Mesothelial cell of epicardium (in vitro differentiated cells): ENCODE data around the gene HSPA4. TPM values are rescaled to one million over a fixed set of nuclear protein-coding genes. Genes with fewer than 3 reads are reported as not detected.
"Not testable (repeated sequence)": the region's sequence is repeated elsewhere in the genome, so short reads cannot be mapped to it uniquely, and the experiment has no call there.

Source experiments
- DNase-seq, 2 experiments: peaks; one replicate each; pipeline ENCODE4 v3.0.0; 2021; ENCODE audit warnings: low spot score in 2 of 2; ENCODE audit not compliant: unreplicated experiment in 2 of 2
- H3K27ac Mint-ChIP-seq: 2 replicates; pipeline ENCODE4 v1.8.0; 2021; ENCODE audit warnings: mixed read lengths
- H3K27me3 Mint-ChIP-seq: 2 replicates; pipeline ENCODE4 v1.8.0; 2021; ENCODE audit warnings: low read depth, mixed read lengths
- H3K36me3 Mint-ChIP-seq: 2 replicates; pipeline ENCODE4 v1.8.0; 2021; ENCODE audit warnings: mixed read lengths
- H3K4me1 Mint-ChIP-seq: 2 replicates; pipeline ENCODE4 v1.8.0; 2021; ENCODE audit warnings: mixed read lengths
- H3K4me3 Mint-ChIP-seq: 2 replicates; pipeline ENCODE4 v1.8.0; 2021; ENCODE audit warnings: mild to moderate bottlenecking, moderate library complexity, mixed read lengths
- H3K9me3 Mint-ChIP-seq: 2 replicates; pipeline ENCODE4 v1.8.0; 2021; ENCODE audit warnings: mixed read lengths
- CTCF ChIP-seq: fragments of 200-600 bp; sonication (generic); IDR thresholded peaks from one replicate; pipeline ENCODE4 v1.5.0; 2021; ENCODE audit warnings: antibody characterized with exemption; ENCODE audit not compliant: unreplicated experiment
- total RNA-seq: library from RNA; stranded (reverse); gene quantifications from 3 replicates; pipeline ENCODE4 v1.2.1, GENCODE V29; 2021

Gene HSPA4
- total RNA-seq, 1 donor from 2014 or later = 111 TPM

GRCh38 chr5:133130387-133131118 is 78.7 kb downstream of the HSPA4 start:
- no peaks in the 10 kb centered on the region for H3K9me3 Mint-ChIP-seq
- DNase-seq = no peak
- TF ChIP-seq CTCF = no peak
- H3K4me3 Mint-ChIP-seq = no peak overlapping the region
- H3K27ac Mint-ChIP-seq = no peak overlapping the region
- H3K36me3 Mint-ChIP-seq = no peaks in the 10 kb centered on the region
- H3K27me3 Mint-ChIP-seq = peaks cover 22% of the 10 kb centered on the region
- H3K4me1 Mint-ChIP-seq = no peaks in the 10 kb centered on the region

DNA sequence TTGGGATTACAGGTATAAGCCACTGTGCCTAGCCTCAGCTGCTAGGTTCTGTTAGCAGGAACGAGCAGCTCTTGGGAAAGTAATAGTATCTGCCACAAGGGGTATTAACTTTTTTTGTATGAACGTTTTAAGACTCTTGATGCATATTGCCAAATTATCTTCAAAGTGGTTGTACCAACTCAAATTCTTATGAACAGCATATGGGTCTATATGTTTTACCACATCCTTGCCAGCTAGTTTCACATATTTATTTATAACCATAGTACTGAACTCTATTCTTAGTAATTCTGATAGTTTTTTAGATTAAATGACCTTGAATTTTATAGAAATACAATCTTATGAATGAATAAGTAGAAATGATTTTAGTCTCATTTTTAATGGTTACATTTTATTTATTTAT is 80.9 kb downstream of the HSPA4 start:
- no peak overlapping the region for H3K4me3 Mint-ChIP-seq
- no peak for TF ChIP-seq CTCF
- peaks cover 2% of the 10 kb centered on the region for H3K36me3 Mint-ChIP-seq
- no peak for DNase-seq
- peaks cover 7% of the 10 kb centered on the region for H3K9me3 Mint-ChIP-seq
- H3K4me1 Mint-ChIP-seq = no peaks in the 10 kb centered on the region
- no peak overlapping the region for H3K27ac Mint-ChIP-seq
- peaks cover 25% of the 10 kb centered on the region for H3K27me3 Mint-ChIP-seq

DNA sequence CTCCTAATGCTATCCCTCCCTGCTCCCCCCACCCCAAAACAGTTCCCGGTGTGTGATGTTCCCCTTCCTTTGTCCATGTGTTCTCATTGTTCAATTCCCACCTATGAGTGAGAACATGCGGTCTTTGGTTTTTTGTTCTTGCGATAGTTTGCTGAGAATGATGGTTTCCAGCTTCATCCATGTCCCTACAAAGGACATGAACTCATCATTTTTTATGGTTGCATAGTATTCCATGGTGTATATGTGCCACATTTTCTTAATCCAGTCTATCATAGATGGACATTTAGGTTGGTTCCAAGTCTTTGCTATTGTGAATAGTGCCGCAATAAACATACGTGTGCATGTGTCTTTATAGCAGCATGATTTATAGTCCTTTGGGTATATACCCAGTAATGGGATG is 81.4 kb downstream of the HSPA4 start:
- peak in 1 of 2 experiments; percentile 19 for DNase-seq
- not testable (repeated sequence) for H3K36me3 Mint-ChIP-seq, H3K9me3 Mint-ChIP-seq, H3K4me1 Mint-ChIP-seq, H3K4me3 Mint-ChIP-seq, H3K27ac Mint-ChIP-seq
- H3K27me3 Mint-ChIP-seq = peaks cover 22% of the 10 kb centered on the region

GRCh38 chr5:133136890-133137289 is 85.1 kb downstream of the HSPA4 start:
- not testable (repeated sequence) for H3K27ac Mint-ChIP-seq, H3K36me3 Mint-ChIP-seq, H3K4me3 Mint-ChIP-seq, H3K4me1 Mint-ChIP-seq, DNase-seq, H3K9me3 Mint-ChIP-seq
- H3K27me3 Mint-ChIP-seq = peaks cover 31% of the 10 kb centered on the region

DNA sequence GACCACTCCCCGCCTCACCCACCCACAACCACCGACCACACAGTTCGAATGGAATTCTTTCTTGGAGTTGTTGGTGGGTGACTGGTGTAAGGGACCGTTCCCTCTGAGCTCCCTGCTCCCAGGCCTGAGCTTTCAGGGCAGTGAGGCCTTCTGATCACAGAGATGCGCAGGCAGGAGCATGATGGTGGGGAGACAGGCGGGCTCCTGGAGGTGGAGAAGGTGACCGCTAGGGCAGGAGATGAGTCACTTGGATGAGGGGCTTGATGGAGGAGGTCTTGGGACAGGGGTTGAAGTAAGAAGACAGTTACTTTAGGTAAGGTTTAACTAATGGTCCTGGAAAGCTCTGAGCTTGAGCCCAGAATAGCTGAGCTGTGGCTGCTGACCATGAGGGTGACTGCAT is 88.5 kb downstream of the HSPA4 start:
- no peak for DNase-seq
- no peak for TF ChIP-seq CTCF
- peaks cover 32% of the 10 kb centered on the region for H3K27me3 Mint-ChIP-seq
- H3K9me3 Mint-ChIP-seq = peaks cover 23% of the 10 kb centered on the region
- H3K4me1 Mint-ChIP-seq = peaks cover 11% of the 10 kb centered on the region
- H3K36me3 Mint-ChIP-seq = peaks cover 2% of the 10 kb centered on the region
- no peak overlapping the region for H3K4me3 Mint-ChIP-seq
- H3K27ac Mint-ChIP-seq = no peak overlapping the region

GRCh38 chr5:133141746-133142145 is 89.9 kb downstream of the HSPA4 start:
- Mint-ChIP-seq H3K27ac (no peak overlapping the region), H3K4me3 (no peak overlapping the region), H3K27me3 (peaks cover 25% of the 10 kb centered on the region), H3K36me3 (peaks cover 1% of the 10 kb centered on the region), H3K4me1 (peaks cover 11% of the 10 kb centered on the region), H3K9me3 (peaks cover 15% of the 10 kb centered on the region)
- TF ChIP-seq CTCF = no peak
- no peak for DNase-seq

DNA sequence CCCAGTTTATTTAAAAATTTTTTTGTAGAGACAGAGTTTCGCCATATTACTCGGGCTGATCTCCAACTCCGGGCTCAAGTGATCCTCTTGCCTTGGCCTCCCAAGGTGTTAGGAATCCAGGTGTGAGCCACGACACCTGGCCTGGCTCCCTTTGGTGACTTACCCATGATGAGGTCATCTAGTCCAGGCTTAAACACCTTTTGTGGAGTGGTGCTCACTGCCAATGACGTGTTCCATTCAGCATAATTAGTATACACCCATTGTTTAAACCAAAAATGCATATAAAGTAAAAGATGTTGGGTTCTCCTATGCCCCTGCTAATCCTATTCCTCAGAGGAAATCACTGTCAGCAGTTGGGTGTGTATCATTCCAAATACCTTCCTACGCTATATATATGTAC is 91.0 kb downstream of the HSPA4 start:
- no peak for DNase-seq
- peaks cover 24% of the 10 kb centered on the region for H3K27me3 Mint-ChIP-seq
- peaks cover 11% of the 10 kb centered on the region for H3K4me1 Mint-ChIP-seq
- no peaks in the 10 kb centered on the region for H3K36me3 Mint-ChIP-seq
- TF ChIP-seq CTCF = no peak
- no peak overlapping the region for H3K4me3 Mint-ChIP-seq
- no peak overlapping the region for H3K27ac Mint-ChIP-seq
- H3K9me3 Mint-ChIP-seq = peaks cover 15% of the 10 kb centered on the region
